Kidney epithelial cell (primary cell): Measurements from ENCODE around the gene PSD4. TPM values are rescaled to one million over a fixed set of nuclear protein-coding genes. Genes with fewer than 3 reads are reported as not detected.

Experiments used
- DNase-seq: peaks from one replicate; pipeline ENCODE4 v3.0.0-alpha.2; 2010; ENCODE audit warnings: low read depth
- H3K27me3 ChIP-seq: 2 replicates; pipeline ENCODE4 v1.6.0; 2011; ENCODE audit warnings: low read length; ENCODE audit not compliant: control insufficient read depth, insufficient read depth
- H3K36me3 ChIP-seq: 2 replicates; pipeline ENCODE4 v1.5.1; 2011; ENCODE audit warnings: low read length; ENCODE audit not compliant: control insufficient read depth, insufficient read depth
- H3K4me3 ChIP-seq: 2 replicates; pipeline ENCODE4 v1.5.1; 2011; ENCODE audit warnings: low read depth, mild to moderate bottlenecking, control low read depth, low read length
- CTCF ChIP-seq: IDR thresholded peaks from 2 replicates; pipeline ENCODE4 v1.5.1; 2011; ENCODE audit warnings: mild to moderate bottlenecking, moderate library complexity, low read length, control low read depth, inconsistent platforms; ENCODE audit not compliant: insufficient read depth, poor library complexity, severe bottlenecking
- total RNA-seq: library from RNA; depleted of rRNA; stranded (reverse); fragments of >200 nt; gene quantifications from 2 replicates; pipeline ENCODE4 v1.2.3, GENCODE V29; 2015

The PSD4 gene
- total RNA-seq, 1 donor from 2014 or later, result 13.9 TPM

DNA sequence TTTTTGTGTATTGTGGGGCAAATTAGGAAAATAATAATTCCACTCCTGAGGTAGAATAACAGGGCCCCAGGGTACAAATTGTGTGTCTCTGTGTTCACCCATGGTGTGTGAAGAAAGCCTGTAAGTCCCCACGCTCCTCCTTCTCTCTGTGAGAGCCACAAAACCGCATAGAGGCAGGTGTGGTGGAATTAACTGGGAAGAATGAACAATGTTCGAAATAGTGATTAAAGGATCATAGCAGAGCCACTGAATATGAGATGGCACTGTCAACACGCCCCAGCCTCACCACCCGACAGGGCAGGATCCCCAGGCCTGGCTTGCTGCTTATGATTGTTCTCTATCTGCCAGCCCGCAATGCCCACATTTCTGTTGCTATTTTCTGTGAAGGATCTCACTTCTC is 32.3 kb upstream of the PSD4 start:
- DNase-seq, result no peak
- H3K4me3 ChIP-seq, result no peak overlapping the region
- no peaks in the 10 kb centered on the region for H3K27me3 ChIP-seq
- H3K36me3 ChIP-seq, result no peaks in the 10 kb centered on the region
- TF ChIP-seq CTCF, result no peak

DNA sequence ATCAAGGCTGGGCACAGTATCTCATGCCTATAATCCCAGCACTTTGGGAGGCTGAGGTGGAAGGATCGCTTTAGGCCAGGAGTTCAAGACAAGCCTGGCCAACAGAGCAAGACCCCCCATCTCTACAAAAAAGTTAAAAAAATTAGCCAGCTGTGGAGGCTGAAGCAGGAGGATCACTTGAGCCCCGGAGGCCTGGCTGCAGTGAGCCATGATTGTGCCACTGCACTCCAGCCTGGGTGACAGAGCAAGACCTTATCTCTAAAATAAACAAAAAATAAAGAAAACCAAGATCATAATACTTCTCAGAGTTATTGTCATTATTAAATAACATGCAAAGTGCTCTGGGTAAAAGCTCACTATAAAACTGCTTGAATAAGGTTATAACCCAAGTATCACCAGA is 31.5 kb upstream of the PSD4 start:
- Histone ChIP-seq H3K4me3 (no peak overlapping the region), H3K27me3 (no peaks in the 10 kb centered on the region), H3K36me3 (no peaks in the 10 kb centered on the region)
- TF ChIP-seq CTCF, result no peak
- DNase-seq, result no peak

DNA sequence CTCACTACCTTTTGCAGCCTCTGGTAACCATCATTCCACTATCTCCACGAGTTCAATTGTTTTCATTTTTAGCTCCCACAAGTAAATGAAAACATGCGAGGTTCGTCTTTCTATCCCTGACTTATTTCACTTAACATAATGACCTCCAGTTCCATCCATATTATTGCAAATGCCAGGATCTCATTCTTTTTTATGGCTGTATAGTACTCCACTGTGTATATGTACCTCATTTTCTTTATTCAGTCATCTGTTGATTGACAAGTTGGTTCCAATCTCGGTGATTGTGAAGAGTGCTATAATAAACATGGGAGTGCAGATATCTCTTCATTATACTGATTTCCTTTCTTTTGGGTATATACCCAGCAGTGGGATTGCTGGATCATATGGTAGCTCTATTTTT is 29.5 kb upstream of the PSD4 start:
- no peak for DNase-seq
- Histone ChIP-seq H3K4me3 (no peak overlapping the region), H3K36me3 (no peaks in the 10 kb centered on the region), H3K27me3 (no peaks in the 10 kb centered on the region)
- TF ChIP-seq CTCF, result no peak

GRCh38 chr2:113148606-113149552 is 24.9 kb upstream of the PSD4 start:
- no peaks in the 10 kb centered on the region for H3K36me3 ChIP-seq
- DNase-seq, result no peak
- no peak for TF ChIP-seq CTCF
- H3K27me3 ChIP-seq, result no peaks in the 10 kb centered on the region
- no peak overlapping the region for H3K4me3 ChIP-seq

- DNase-seq, result no peak
Observed at GRCh38 chr2:113149553-113150257, 24.1 kb upstream of the PSD4 start.

More at GRCh38 chr2:113149553-113150257, 24.1 kb upstream of the PSD4 start:
- H3K36me3 ChIP-seq, result no peaks in the 10 kb centered on the region
- no peak for TF ChIP-seq CTCF
- H3K4me3 ChIP-seq, result no peak overlapping the region
- no peaks in the 10 kb centered on the region for H3K27me3 ChIP-seq
